SJSA1 (cell line): ENCODE data around the gene UPK1A. TPM values are rescaled to one million over a fixed set of nuclear protein-coding genes. Genes with fewer than 3 reads are reported as not detected.
A peak's percentile ranks its signal among the peaks of the same experiment; 100 is the strongest.
"Not testable (repeated sequence)": the region's sequence is repeated elsewhere in the genome, so short reads cannot be mapped to it uniquely, and the experiment has no call there.

ENCODE experiments used
- DNase-seq, 2 experiments: peaks; one replicate each; pipeline ENCODE4 v3.0.0-alpha.2; 2015 to 2020; ENCODE audit warnings: low spot score in 2 of 2, low read depth in 1 of 2
- H3K27ac ChIP-seq: fragments of 250-450 bp; sonication (Bioruptor Pico); 2 replicates; pipeline ENCODE4 v1.5.1; 2020; ENCODE audit warnings: mild to moderate bottlenecking, moderate library complexity
- H3K27me3 ChIP-seq: fragments of 250-450 bp; sonication (Bioruptor Pico); replicated peaks from 2 replicates; pipeline ENCODE4 v1.5.1; 2020; ENCODE audit warnings: mild to moderate bottlenecking, moderate library complexity
- H3K36me3 ChIP-seq: fragments of 250-450 bp; sonication (Bioruptor Pico); 2 replicates; pipeline ENCODE4 v1.5.1; 2020; ENCODE audit warnings: mild to moderate bottlenecking
- H3K4me1 ChIP-seq: fragments of 250-450 bp; sonication (Bioruptor Pico); replicated peaks from 2 replicates; pipeline ENCODE4 v1.6.1; 2021; ENCODE audit warnings: mild to moderate bottlenecking
- H3K4me3 ChIP-seq: fragments of 250-450 bp; sonication (Bioruptor Pico); 2 replicates; pipeline ENCODE4 v1.5.1; 2020; ENCODE audit warnings: mild to moderate bottlenecking
- H3K9me3 ChIP-seq: fragments of 250-450 bp; sonication (Bioruptor Pico); replicated peaks from 2 replicates; pipeline ENCODE4 v1.5.1; 2020; ENCODE audit warnings: mild to moderate bottlenecking
- total RNA-seq: library from RNA; depleted of rRNA; stranded (reverse); fragments of >200 nt; shearing (Covaris generic); gene quantifications from 2 replicates; pipeline ENCODE4 v1.2.3, GENCODE V29; 2014

UPK1A gene
- total RNA-seq, 1 experiment from 2014 or later = not detected

DNA sequence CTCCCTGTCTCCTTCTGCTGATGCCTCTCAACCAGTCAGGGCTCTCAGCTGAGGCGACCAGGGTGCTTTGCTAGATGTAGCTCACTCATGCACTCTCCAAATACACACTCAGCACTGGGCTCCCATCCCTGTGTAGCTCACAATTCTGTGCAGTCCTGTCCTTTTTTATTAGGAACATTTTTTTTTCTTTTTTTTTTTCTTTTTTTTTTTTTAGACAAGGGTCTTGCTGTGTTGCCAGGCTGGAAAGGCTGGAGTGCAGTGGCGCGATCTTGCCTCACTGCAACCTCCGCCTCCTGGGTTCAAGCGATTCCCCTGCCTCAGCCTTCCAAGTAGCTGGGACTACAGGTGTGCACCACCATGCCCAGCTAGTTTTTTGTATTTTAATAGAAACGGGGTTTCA, 11.5 kb upstream of the UPK1A start:
- DNase-seq = not testable (repeated sequence)

DNA sequence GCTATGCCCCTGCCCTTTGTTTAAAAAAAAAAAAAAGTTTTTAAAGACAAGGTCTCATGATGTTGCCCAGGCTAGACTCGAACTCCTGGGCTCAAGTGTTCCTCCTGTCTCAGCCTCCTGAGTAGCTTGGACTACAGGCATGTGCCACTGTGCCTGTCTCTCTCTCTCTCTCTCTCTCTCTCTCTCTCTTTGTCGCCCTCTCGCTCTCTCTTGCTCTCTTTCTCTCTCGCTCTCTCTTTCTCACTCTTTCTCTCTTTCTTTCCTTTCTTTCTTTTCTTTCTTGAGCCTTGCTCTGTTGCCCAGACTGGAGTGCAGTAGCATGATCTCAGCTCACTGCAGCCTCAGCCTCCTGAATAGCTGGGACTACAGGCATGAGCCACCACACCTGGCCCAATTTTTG, 10.7 kb upstream of the UPK1A start:
- no peak for DNase-seq
- Histone ChIP-seq H3K4me1 (no peaks in the 10 kb centered on the region), H3K9me3 (no peaks in the 10 kb centered on the region), H3K4me3 (no peak overlapping the region), H3K27me3 (no peaks in the 10 kb centered on the region), H3K27ac (no peak overlapping the region), H3K36me3 (peaks cover 76% of the 10 kb centered on the region)

More for the DNA sequence above, 11.5 kb upstream of the UPK1A start:
- not testable (repeated sequence) for H3K4me1 ChIP-seq, H3K27ac ChIP-seq, H3K27me3 ChIP-seq, H3K4me3 ChIP-seq, H3K9me3 ChIP-seq
- peaks cover 74% of the 10 kb centered on the region for H3K36me3 ChIP-seq

DNA sequence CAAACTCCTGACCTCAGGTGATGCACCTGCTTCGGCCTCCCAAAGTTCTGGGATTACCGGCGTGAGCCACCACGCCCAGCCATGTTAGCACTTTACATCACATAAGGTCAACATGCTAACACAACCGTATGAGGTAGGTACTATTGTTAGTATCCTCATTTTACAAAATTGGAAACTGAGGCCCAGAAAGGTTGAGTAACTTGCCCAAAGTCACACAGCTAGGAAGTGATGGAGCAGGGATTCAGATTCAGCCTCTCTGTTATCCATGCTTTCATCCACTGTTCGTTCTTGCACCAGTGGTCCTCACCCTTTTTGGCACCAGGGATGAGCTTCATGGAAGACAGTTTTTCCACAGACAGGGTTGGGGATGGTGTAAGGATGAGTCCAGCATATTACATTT, 9.6 kb upstream of the UPK1A start:
- Histone ChIP-seq H3K27ac (no peak overlapping the region), H3K36me3 (peaks cover 68% of the 10 kb centered on the region), H3K4me1 (no peaks in the 10 kb centered on the region), H3K4me3 (no peak overlapping the region), H3K9me3 (no peaks in the 10 kb centered on the region), H3K27me3 (no peaks in the 10 kb centered on the region)
- DNase-seq = no peak

DNA sequence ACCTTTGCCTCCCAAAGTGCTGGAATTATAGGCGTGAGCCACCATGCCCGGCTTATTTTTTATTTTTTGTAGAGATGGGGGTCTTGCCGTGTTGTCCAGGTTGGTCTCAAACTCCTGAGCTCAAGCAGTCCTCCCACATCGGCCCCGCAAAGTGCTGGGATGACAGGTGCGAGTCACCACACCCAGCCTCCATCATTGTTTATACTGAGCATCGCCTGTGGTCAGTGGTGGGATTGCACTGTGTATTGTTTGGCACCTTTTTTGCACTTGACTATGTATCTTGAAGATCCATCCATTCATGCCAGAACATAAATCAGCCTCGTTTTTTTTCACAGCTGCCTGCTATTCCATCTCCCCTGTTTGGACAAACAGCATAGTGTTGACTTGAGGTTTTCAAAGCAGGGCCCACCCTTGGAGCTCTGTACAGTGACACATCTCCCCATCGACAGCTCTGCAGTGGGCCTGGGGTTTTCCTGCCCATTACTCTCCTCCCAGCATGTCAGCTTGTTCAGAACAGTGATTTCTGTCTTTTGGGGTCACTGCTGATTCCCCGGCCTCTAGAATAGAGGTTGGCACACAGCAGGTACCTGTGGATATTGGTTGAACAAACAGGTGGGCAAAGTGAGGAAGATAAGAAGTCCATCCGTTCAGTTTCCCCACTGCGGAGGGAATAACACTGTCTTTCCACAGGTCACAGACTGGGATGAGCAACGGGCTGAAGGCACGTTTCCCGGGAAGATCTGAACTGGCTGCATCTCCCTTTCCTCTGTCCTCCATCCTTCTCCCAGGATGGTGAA, 8.2 kb upstream of the UPK1A start:
- Histone ChIP-seq H3K4me3 (no peak overlapping the region), H3K4me1 (no peaks in the 10 kb centered on the region), H3K27ac (no peak overlapping the region), H3K36me3 (peaks cover 67% of the 10 kb centered on the region), H3K9me3 (no peaks in the 10 kb centered on the region), H3K27me3 (no peaks in the 10 kb centered on the region)
- no peak for DNase-seq

DNA sequence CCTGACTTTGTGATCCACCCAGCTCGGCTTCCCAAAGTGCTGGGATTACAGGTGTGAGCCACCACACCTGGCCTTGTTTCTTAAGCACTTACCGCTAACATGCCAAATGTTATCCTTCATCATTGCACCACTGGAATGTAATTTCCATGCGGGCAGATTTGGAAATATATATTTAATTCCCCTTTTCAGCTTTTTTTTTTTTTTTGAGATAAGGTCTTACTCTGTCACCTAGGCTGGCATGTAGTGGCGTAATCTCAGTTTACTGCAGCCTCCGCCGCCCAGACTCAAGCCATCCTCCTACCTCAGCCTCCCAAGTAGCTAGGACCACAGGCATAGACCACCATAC, 4.3 kb upstream of the UPK1A start:
- H3K9me3 ChIP-seq = no peaks in the 10 kb centered on the region
- peaks cover 55% of the 10 kb centered on the region for H3K36me3 ChIP-seq
- H3K27ac ChIP-seq = no peak overlapping the region
- H3K27me3 ChIP-seq = no peaks in the 10 kb centered on the region
- no peak overlapping the region for H3K4me3 ChIP-seq
- no peak for DNase-seq
- no peaks in the 10 kb centered on the region for H3K4me1 ChIP-seq

DNA sequence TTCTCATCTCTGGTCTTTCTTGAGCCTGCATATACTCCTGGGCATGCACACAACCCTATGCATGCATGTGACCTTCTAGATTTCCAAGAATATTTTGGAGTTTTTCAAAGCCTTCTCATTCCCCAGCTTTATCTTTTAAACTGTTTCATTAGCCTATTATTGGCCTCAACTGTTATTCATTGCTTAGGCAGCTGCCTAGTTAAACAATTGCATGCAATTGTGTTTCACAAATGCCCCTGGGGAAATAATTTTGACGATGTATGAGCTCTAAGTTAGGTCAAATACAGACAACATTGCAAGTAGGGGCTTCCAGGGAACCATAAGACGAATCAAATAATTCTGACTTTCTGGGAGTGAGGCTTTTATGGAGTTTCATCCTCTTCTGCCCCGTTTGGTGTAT, 2.3 kb upstream of the UPK1A start:
- H3K4me3 ChIP-seq = no peak overlapping the region

DNA sequence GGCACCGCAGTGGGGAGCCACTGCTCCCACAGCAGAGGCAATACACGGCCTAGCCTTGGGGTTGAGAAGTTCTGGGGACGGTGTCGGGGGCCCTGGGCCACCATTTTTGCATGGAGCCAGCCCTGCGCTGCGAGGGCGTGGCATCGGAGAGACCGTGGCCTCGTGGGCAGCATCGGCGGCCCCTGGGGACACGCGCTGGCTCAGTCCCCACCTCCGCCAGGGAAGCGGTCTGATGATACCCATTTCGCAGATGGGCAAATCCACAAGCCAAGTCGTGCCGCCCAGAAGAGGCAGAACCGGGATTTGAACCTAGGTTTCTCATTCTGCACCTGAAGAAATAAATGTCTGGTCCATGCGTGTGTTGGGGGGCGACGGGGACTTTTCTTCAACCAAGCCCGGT, 1.2 kb upstream of the UPK1A start:
- DNase-seq = no peak
- H3K4me1 ChIP-seq = no peaks in the 10 kb centered on the region
- H3K9me3 ChIP-seq = no peaks in the 10 kb centered on the region
- no peak overlapping the region for H3K27ac ChIP-seq
- peaks cover 32% of the 10 kb centered on the region for H3K36me3 ChIP-seq
- no peak overlapping the region for H3K4me3 ChIP-seq
- H3K27me3 ChIP-seq = no peaks in the 10 kb centered on the region

More for the DNA sequence above, 2.3 kb upstream of the UPK1A start:
- Histone ChIP-seq H3K27ac (no peak overlapping the region), H3K27me3 (no peaks in the 10 kb centered on the region), H3K36me3 (peaks cover 41% of the 10 kb centered on the region), H3K9me3 (no peaks in the 10 kb centered on the region), H3K4me1 (no peaks in the 10 kb centered on the region)
- no peak for DNase-seq

DNA sequence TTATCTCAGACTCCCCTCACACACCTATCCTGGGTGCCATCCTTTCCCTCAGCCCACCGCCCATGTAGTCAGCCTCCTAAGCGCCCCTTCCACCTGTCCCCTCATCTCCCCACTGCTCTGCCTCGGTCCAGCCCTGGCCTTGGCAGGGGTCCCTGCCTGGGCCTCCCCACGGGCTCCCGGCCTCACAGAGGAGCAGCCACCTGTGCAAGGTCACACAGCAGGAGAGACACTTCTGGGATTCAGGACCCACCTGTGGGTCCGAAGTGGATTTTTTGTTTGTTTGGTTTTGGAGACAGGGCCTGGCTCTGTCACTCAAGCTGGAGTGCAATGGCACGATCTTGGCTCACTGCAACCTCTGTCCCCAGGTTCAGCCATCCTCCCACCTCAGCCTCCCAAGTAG, 713 bp upstream of the UPK1A start:
- H3K27ac ChIP-seq = no peak overlapping the region
- H3K36me3 ChIP-seq = peaks cover 28% of the 10 kb centered on the region
- no peaks in the 10 kb centered on the region for H3K27me3 ChIP-seq
- no peaks in the 10 kb centered on the region for H3K9me3 ChIP-seq
- H3K4me1 ChIP-seq = no peaks in the 10 kb centered on the region
- no peak for DNase-seq
- H3K4me3 ChIP-seq = no peak overlapping the region

DNA sequence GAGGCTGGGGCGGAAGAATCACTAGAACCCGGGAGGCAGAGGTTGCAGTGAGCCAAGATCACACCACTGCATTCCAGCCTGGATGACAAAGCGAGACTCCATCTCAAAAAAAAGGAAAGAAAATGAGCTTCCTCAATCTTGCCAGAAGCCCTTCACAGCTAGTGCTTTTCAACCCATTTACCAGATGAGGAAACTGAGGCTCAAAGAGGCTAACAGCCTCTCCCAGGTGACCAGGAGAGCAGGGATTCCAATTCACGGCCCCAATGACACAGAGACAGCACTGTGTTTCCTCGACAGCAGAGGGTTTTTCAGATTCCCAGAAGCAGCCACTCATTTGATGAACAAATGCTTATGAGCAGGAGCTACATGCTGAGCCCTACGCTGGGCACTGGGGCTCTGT, 3.2 kb downstream of the UPK1A start:
- H3K27ac ChIP-seq = no peak overlapping the region
- no peak for DNase-seq
- H3K36me3 ChIP-seq = peaks cover 10% of the 10 kb centered on the region
- peaks cover 6% of the 10 kb centered on the region; the same call in 1 of the 2 replicates for H3K4me1 ChIP-seq
- peaks cover 8% of the 10 kb centered on the region for H3K27me3 ChIP-seq
- no peaks in the 10 kb centered on the region for H3K9me3 ChIP-seq
- H3K4me3 ChIP-seq = no peak overlapping the region

DNA sequence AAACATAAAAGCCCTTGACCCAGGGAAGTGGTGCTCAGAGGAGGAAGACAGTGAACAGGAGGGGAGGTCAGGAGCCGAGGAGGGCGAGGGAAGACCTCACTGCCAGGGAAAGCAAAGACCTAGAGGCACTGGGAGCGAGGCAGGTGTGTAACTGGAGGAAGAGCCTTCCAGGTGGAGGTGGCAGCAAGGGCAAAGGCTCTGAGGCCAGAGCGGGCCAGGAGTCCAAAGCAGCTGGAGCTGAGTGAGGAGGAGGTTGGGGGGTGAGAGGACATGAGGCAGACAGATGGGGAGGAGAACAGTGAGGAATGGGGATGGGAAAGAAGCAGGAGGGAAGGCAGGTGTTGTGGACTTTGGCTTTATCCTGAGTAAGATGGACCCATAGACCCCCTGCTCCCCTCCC, 3.7 kb downstream of the UPK1A start:
- no peak for DNase-seq
- H3K27ac ChIP-seq = no peak overlapping the region
- peaks cover 8% of the 10 kb centered on the region for H3K27me3 ChIP-seq
- peaks cover 6% of the 10 kb centered on the region; the same call in 1 of the 2 replicates for H3K4me1 ChIP-seq
- no peaks in the 10 kb centered on the region for H3K9me3 ChIP-seq
- peaks cover 7% of the 10 kb centered on the region for H3K36me3 ChIP-seq
- no peak overlapping the region for H3K4me3 ChIP-seq

DNA sequence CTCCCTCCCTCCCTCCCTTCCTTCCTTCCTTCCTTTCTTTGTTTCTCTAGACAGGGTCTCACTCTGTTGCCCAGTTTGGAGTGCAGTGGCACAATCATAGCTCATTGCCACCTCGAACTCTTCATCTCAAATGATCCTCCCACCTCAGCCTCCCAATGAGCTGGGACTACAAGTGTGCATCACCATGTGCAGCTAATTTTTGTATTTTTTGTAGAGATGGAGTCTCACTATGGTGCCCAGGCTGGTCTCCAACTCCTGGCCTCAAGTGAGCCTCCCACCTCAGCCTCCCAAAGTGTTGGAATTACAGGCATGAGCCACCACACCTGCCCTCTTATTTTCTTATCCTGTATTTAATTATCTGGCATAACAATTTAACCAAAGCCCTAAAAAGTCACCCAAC, 4.4 kb downstream of the UPK1A start:
- Histone ChIP-seq H3K36me3 (peaks cover under 1% of the 10 kb centered on the region; the same call in 1 of the 2 replicates), H3K4me1 (peaks cover 6% of the 10 kb centered on the region; the same call in 1 of the 2 replicates), H3K4me3 (no peak overlapping the region), H3K27me3 (peaks cover 8% of the 10 kb centered on the region), H3K9me3 (no peaks in the 10 kb centered on the region), H3K27ac (no peak overlapping the region)
- no peak for DNase-seq

DNA sequence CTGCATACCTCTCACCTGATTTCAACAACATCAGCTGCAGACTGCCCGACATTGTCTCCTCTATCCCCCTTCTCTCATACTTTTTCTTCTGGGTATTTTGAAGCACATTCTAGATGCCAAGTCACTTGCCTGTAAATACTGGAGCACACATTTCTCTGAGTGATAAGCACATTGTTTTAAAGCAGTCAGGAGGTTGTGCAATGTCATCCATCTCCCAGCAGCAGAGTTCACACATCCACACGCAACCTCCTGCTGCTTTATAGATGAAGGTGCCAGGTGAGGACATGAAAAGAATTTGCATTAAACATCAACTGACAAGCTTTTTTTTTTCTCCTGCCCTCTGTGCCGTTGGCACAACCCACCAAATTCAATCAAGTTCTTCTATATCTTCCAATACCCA, 5.5 kb downstream of the UPK1A start:
- H3K9me3 ChIP-seq = no peaks in the 10 kb centered on the region
- peaks cover 8% of the 10 kb centered on the region for H3K27me3 ChIP-seq
- H3K4me1 ChIP-seq = peaks cover 6% of the 10 kb centered on the region; the same call in 1 of the 2 replicates
- H3K36me3 ChIP-seq = no peaks in the 10 kb centered on the region
- H3K4me3 ChIP-seq = no peak overlapping the region
- DNase-seq = no peak
- no peak overlapping the region for H3K27ac ChIP-seq

DNA sequence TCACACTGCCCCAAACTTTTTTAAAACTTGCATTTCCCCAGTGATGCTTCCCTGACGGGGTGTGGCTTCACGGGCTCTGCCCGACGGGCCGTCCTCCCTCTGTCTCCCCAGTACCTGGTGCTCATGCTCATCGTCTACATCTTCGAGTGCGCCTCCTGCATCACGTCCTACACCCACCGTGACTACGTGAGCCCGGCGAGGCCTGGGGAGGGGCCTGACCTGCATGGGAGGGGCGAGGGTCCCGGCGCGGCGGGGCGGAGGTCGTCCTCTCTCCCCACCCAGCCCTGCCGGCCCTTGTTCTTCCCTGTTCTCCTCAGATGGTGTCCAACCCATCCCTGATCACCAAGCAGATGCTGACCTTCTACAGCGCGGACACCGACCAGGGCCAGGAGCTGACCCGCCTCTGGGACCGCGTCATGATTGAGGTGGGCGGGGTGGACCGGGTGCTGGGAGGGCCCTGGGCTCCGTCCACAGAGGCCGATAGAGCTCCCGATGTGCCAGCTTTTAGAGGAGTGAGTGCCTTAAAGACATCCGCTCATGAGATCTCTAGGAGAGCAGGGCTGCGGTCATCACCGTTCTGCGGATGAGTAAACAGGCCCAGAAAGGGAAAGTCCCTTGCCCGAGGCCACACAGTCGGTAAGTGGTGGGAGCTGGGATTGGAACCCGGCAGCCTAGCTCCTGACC, 6.9 kb downstream of the UPK1A start:
- Histone ChIP-seq H3K4me1 (peaks cover 6% of the 10 kb centered on the region; the same call in 1 of the 2 replicates), H3K27ac (no peak overlapping the region), H3K9me3 (no peaks in the 10 kb centered on the region), H3K4me3 (peak overlapping the region; percentile 19), H3K36me3 (no peaks in the 10 kb centered on the region), H3K27me3 (peaks cover 8% of the 10 kb centered on the region)
- peak; percentile 39 to 59 for DNase-seq

DNA sequence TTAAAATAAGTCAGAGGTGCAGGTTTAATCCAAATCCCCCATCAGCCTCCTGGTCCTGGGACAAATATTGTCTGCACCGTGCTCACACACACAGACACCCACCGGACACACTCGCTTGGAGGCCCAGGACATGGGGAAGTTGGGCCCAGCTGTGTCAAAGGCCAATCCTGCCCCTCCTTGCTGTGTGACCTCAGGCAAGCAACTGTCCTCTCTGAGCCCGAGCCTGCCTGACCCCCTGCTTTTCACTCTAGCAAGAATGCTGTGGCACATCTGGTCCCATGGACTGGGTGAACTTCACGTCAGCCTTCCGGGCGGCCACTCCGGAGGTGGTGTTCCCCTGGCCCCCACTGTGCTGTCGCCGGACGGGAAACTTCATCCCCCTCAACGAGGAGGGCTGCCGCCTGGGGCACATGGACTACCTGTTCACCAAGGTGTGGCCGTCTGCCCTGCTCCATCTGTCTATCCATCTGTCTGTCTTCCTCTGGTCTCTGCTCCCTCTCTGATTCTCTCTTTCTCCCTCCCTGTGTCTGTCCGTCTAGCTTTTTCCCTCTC, 9.3 kb downstream of the UPK1A start:
- peaks cover 8% of the 10 kb centered on the region for H3K27me3 ChIP-seq
- H3K36me3 ChIP-seq = no peaks in the 10 kb centered on the region
- H3K27ac ChIP-seq = no peak overlapping the region
- peaks cover 6% of the 10 kb centered on the region; the same call in 1 of the 2 replicates for H3K4me1 ChIP-seq
- DNase-seq = no peak
- H3K4me3 ChIP-seq = no peak overlapping the region
- no peaks in the 10 kb centered on the region for H3K9me3 ChIP-seq
